ENCODE data around the gene METTL26. TPM values are rescaled to one million over a fixed set of nuclear protein-coding genes. Genes with fewer than 3 reads are reported as not detected.

Gene METTL26
- total and polyA plus RNA-seq, 9 of the 15 experiments (the other 6 are each of a cell fraction or from before 2014, with no cell fraction given), result 7.3 to 262 (median 80.9) TPM

- TF ChIP-seq RAD51 (IDR thresholded peaks at IDR 0.05; ENCODE audit: borderline replicate concordance, low read depth) (peak; percentile 81), ZNF23 (CRISPR knock-in tag; IDR thresholded peaks at IDR 0.05) (no peak), BMI1 (IDR thresholded peaks at IDR 0.05; ENCODE audit: low read length) (no peak), PCBP1 (IDR thresholded peaks at IDR 0.05; ENCODE audit: low read depth, low read length, poor library complexity, severe bottlenecking) (no peak), TEAD4 (IDR thresholded peaks at IDR 0.05; ENCODE audit: low read length) (no peak), TEAD4 (CRISPR knock-in tag; IDR thresholded peaks at IDR 0.05; ENCODE audit: borderline replicate concordance) (no peak), TOE1 (IDR thresholded peaks at IDR 0.05; ENCODE audit: borderline replicate concordance) (0 out of 2 replicates have a peak, but pooled peaks have one; percentile 61), TOE1 (CRISPR knock-in tag; IDR thresholded peaks at IDR 0.05; ENCODE audit: borderline replicate concordance, low read depth) (no peak), ZNF12 (CRISPR knock-in tag; IDR thresholded peaks at IDR 0.05) (no peak), GATAD2A (IDR thresholded peaks at IDR 0.05) (no peak), KLF10 (CRISPR knock-in tag; IDR thresholded peaks at IDR 0.05) (no peak), EGR1 (conservative IDR thresholded peaks at IDR 0.05) (peak; percentile 74), SREBF1 (IDR thresholded peaks at IDR 0.05; ENCODE audit: borderline replicate concordance, low read depth, low read length) (no peak), SRSF9 (IDR thresholded peaks at IDR 0.05; ENCODE audit: borderline replicate concordance, low read depth, low read length) (no peak), USF1 (CRISPR knock-in tag; IDR thresholded peaks at IDR 0.05) (peak; percentile 92), POLR2B (IDR thresholded peaks at IDR 0.05; ENCODE audit: low read depth, partially characterized antibody) (no peak), MCM3 (IDR thresholded peaks at IDR 0.05) (no peak), ZFPM2 (CRISPR knock-in tag; IDR thresholded peaks at IDR 0.05) (no peak), RBM14 (IDR thresholded peaks at IDR 0.05; ENCODE audit: borderline replicate concordance, insufficient read depth, low read depth, low read length) (no peak), PTRF (tag; IDR thresholded peaks at IDR 0.05) (no peak), MTA1 (IDR thresholded peaks at IDR 0.05; ENCODE audit: borderline replicate concordance) (no peak), SNRNP70 (optimal IDR thresholded peaks at IDR 0.05; ENCODE audit: low read depth, low read length) (no peak), L3MBTL2 (IDR thresholded peaks at IDR 0.05) (peak; percentile 44; the same call in 1 of the 2 replicates), HNRNPLL (IDR thresholded peaks at IDR 0.05; ENCODE audit: low read depth, low read length, poor library complexity, severe bottlenecking) (no peak), ZNF3 (CRISPR knock-in tag; IDR thresholded peaks at IDR 0.05) (no peak), ZSCAN29 (IDR thresholded peaks at IDR 0.05) (no peak), RB1 (IDR thresholded peaks at IDR 0.05; ENCODE audit: low read depth) (no peak)
- TF ChIP-seq, protein P1, sequence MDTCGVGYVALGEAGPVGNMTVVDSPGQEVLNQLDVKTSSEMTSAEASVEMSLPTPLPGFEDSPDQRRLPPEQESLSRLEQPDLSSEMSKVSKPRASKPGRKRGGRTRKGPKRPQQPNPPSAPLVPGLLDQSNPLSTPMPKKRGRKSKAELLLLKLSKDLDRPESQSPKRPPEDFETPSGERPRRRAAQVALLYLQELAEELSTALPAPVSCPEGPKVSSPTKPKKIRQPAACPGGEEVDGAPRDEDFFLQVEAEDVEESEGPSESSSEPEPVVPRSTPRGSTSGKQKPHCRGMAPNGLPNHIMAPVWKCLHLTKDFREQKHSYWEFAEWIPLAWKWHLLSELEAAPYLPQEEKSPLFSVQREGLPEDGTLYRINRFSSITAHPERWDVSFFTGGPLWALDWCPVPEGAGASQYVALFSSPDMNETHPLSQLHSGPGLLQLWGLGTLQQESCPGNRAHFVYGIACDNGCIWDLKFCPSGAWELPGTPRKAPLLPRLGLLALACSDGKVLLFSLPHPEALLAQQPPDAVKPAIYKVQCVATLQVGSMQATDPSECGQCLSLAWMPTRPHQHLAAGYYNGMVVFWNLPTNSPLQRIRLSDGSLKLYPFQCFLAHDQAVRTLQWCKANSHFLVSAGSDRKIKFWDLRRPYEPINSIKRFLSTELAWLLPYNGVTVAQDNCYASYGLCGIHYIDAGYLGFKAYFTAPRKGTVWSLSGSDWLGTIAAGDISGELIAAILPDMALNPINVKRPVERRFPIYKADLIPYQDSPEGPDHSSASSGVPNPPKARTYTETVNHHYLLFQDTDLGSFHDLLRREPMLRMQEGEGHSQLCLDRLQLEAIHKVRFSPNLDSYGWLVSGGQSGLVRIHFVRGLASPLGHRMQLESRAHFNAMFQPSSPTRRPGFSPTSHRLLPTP (IDR thresholded peaks at IDR 0.05; ENCODE audit: borderline replicate concordance, extremely low read depth, insufficient read length), result no peak
Measured at GRCh38 chr16:637081-638018, 1.2 kb upstream of the METTL26 start (continued).
